Measurements from ENCODE around the gene IL3.

GRCh38 chr5:132081458-132081857 lies 21.0 kb downstream of the IL3 start:
- TF ChIP-seq CTCF (IDR thresholded peaks at IDR 0.05) (no peak), POLR2A (IDR thresholded peaks at IDR 0.05) (no peak)
